ENCODE results near the gene FRAS1. TPM values are rescaled to one million over a fixed set of nuclear protein-coding genes. Genes with fewer than 3 reads are reported as not detected.

FRAS1 gene
- polyA plus RNA-seq, 2 of the 4 experiments (the other 2 are of a cell fraction) = 2.3 to 5.8 TPM

DNA sequence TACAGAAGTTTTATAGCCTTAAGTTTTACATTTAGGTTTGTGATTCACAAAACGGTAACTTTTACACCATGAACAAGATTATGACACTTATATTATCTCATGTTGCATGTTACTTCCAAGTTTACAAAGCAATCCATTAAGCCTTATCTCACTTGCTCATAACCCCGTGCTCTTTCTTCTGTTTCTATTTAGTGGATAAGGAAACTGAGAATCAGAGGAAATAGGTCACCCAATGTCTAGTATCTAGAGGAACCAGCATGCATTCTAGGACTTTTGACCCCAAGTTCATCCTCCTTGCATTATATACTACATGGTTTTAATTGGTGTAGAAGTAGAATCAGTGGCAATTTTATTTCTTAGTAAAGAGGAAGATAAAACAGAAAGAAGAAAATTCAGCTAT is 427.5 kb downstream of the FRAS1 start:
- ChIA-PET CTCF (no interaction called here), POLR2A (no interaction called here)
- 54% methylated on average over 2 of the region's 2 CpGs for WGBS (ENCODE audit: missing lambda C conversion rate)
- no peaks in the 10 kb centered on the region for H3K9me3 ChIP-seq
- H3K4me1 ChIP-seq = no peaks in the 10 kb centered on the region
- no peak for FAIRE-seq
- TF ChIP-seq, protein P1, sequence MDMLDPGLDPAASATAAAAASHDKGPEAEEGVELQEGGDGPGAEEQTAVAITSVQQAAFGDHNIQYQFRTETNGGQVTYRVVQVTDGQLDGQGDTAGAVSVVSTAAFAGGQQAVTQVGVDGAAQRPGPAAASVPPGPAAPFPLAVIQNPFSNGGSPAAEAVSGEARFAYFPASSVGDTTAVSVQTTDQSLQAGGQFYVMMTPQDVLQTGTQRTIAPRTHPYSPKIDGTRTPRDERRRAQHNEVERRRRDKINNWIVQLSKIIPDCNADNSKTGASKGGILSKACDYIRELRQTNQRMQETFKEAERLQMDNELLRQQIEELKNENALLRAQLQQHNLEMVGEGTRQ (IDR thresholded peaks at IDR 0.05) = no peak
- TF ChIP-seq ZSCAN20 (CRISPR knock-in tag; IDR thresholded peaks at IDR 0.05) = no peak
- TF ChIP-seq JUN (IDR thresholded peaks at IDR 0.05) = no peak
- TF ChIP-seq CBX2 (IDR thresholded peaks at IDR 0.05; ENCODE audit: borderline replicate concordance, low read depth) = no peak
- no peak for TF ChIP-seq NPAS2 (CRISPR knock-in tag; IDR thresholded peaks at IDR 0.05; ENCODE audit: borderline replicate concordance)
- TF ChIP-seq, protein P2, sequence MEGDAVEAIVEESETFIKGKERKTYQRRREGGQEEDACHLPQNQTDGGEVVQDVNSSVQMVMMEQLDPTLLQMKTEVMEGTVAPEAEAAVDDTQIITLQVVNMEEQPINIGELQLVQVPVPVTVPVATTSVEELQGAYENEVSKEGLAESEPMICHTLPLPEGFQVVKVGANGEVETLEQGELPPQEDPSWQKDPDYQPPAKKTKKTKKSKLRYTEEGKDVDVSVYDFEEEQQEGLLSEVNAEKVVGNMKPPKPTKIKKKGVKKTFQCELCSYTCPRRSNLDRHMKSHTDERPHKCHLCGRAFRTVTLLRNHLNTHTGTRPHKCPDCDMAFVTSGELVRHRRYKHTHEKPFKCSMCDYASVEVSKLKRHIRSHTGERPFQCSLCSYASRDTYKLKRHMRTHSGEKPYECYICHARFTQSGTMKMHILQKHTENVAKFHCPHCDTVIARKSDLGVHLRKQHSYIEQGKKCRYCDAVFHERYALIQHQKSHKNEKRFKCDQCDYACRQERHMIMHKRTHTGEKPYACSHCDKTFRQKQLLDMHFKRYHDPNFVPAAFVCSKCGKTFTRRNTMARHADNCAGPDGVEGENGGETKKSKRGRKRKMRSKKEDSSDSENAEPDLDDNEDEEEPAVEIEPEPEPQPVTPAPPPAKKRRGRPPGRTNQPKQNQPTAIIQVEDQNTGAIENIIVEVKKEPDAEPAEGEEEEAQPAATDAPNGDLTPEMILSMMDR (IDR thresholded peaks at IDR 0.05) = no peak
- TF ChIP-seq, protein P3, sequence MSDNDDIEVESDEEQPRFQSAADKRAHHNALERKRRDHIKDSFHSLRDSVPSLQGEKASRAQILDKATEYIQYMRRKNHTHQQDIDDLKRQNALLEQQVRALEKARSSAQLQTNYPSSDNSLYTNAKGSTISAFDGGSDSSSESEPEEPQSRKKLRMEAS (IDR thresholded peaks at IDR 0.05) = no peak
- no peak for TF ChIP-seq RNF2 (IDR thresholded peaks at IDR 0.05; ENCODE audit: borderline replicate concordance, low read depth)
- no peak for TF ChIP-seq E2F6 (IDR thresholded peaks at IDR 0.05; ENCODE audit: borderline replicate concordance, low read depth)
- TF ChIP-seq KDM5A (IDR thresholded peaks at IDR 0.05) = no peak
- TF ChIP-seq PBX3 (IDR thresholded peaks at IDR 0.05) = no peak
- no peak for TF ChIP-seq BCL3 (IDR thresholded peaks at IDR 0.05)
- no peak for TF ChIP-seq HOXB5 (CRISPR knock-in tag; IDR thresholded peaks at IDR 0.05)
- no peak overlapping the region for H3K27ac ChIP-seq
- no peak for DNase-seq (ENCODE audit: low read depth in 1 of 2, low spot score in 1 of 2)
- H3K4me2 ChIP-seq = no peak overlapping the region
- ATAC-seq = no peak
- no peak overlapping the region for H3K4me3 ChIP-seq

DNA sequence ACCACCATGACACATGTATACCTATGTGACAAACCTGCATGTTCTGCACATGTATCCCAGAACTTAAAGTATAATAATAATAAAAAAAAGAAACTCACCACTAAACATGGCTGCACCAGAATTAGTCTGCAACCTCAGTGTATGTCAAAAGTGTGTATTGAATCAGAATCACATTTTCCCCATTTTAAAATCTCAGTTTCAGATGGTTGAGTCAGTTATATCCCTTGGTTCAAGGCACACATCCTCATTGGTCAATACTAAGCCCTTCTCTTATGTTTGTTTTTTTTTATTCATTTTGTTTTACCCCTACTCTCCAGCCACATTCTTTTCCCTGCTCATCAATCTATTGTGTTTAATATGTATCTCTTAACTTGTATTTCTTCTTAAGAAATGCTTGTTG is 436.6 kb downstream of the FRAS1 start:
- TF ChIP-seq POLR2A (IDR thresholded peaks at IDR 0.05; ENCODE audit: low read length) = no peak
- no peak for TF ChIP-seq CEBPB (IDR thresholded peaks at IDR 0.05)
- no peak for TF ChIP-seq MAZ (IDR thresholded peaks at IDR 0.05; ENCODE audit: borderline replicate concordance, low read depth, low read length)
- no peak for TF ChIP-seq ESRRA (IDR thresholded peaks at IDR 0.05; ENCODE audit: borderline replicate concordance, low read length)
- no peak for TF ChIP-seq JUNB (IDR thresholded peaks at IDR 0.05)
- no peak for TF ChIP-seq RAD21 (conservative IDR thresholded peaks at IDR 0.05 in 1 of 2, IDR thresholded peaks at IDR 0.05 in 1 of 2)
- no peak for TF ChIP-seq SMC3 (IDR thresholded peaks at IDR 0.05)
- no peak for TF ChIP-seq NFE2L2 (conservative IDR thresholded peaks at IDR 0.05; ENCODE audit: low read length)
- no peak for TF ChIP-seq CBX2 (IDR thresholded peaks at IDR 0.05; ENCODE audit: borderline replicate concordance, low read depth)
- no peak for TF ChIP-seq ZSCAN20 (CRISPR knock-in tag; IDR thresholded peaks at IDR 0.05)
- TF ChIP-seq NPAS2 (CRISPR knock-in tag; IDR thresholded peaks at IDR 0.05; ENCODE audit: borderline replicate concordance) = no peak
- no peak for TF ChIP-seq RCOR1 (IDR thresholded peaks at IDR 0.05; ENCODE audit: low read depth, low read length)
- no peak for TF ChIP-seq NR3C1 (IDR thresholded peaks at IDR 0.05)
- no peak for TF ChIP-seq E2F6 (IDR thresholded peaks at IDR 0.05; ENCODE audit: borderline replicate concordance, low read depth)
- TF ChIP-seq RNF2 (IDR thresholded peaks at IDR 0.05; ENCODE audit: borderline replicate concordance, low read depth) = no peak
- TF ChIP-seq FOXS1 (CRISPR knock-in tag; IDR thresholded peaks at IDR 0.05) = no peak
- no peak for TF ChIP-seq MYC (IDR thresholded peaks at IDR 0.05; ENCODE audit: borderline replicate concordance, low read length)
- Histone ChIP-seq H3K27ac (no peak overlapping the region), H3K9me3 (no peaks in the 10 kb centered on the region), H3K4me1 (peaks cover 8% of the 10 kb centered on the region; the same call in 2 of the 3 replicates), H3K4me2 (no peak overlapping the region), H3K4me3 (no peak overlapping the region)
- DNase-seq (ENCODE audit: low read depth in 1 of 2, low spot score in 1 of 2) (no peak), FAIRE-seq (no peak), ATAC-seq (no peak)
- ChIA-PET POLR2A (no interaction called here), CTCF (no interaction called here)
